ENCODE data around the gene MAP6D1.
"Not testable (repeated sequence)": the region's sequence is repeated elsewhere in the genome, so short reads cannot be mapped to it uniquely, and the experiment has no call there.

The MAP6D1 gene

GRCh38 chr3:183792976-183793375, 32.4 kb downstream of the MAP6D1 start:
- ATAC-seq (no peak), DNase-seq (ENCODE audit: low spot score in 2 of 2) (no peak)
- peaks cover 100% of the 10 kb centered on the region for H3K36me3 Mint-ChIP-seq
- H3K4me3 Mint-ChIP-seq: no peak overlapping the region
- H3K9me3 Mint-ChIP-seq: no peaks in the 10 kb centered on the region
- no peak overlapping the region for H3K27ac Mint-ChIP-seq
- H3K4me1 Mint-ChIP-seq: no peaks in the 10 kb centered on the region

DNA sequence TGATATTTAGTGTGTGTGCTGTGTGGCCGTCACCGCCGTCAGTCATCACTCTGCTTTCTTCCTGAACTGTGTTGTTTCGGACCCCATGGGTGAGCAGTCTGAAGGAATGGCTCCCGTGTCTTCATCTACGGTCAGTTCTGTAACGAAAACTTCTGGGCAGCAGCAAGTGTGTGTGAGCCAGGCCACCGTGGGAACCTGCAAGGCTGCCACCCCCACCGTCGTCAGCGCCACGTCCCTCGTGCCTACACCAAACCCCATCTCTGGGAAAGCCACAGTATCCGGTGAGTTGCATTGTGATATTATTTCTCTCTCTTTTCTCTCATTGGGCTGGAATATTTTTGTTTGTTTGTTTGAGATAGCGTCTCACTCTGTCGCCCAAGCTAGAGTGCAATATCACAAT, 34.7 kb downstream of the MAP6D1 start:
- H3K9me3 Mint-ChIP-seq: no peaks in the 10 kb centered on the region
- peaks cover 100% of the 10 kb centered on the region for H3K36me3 Mint-ChIP-seq
- ATAC-seq (no peak), DNase-seq (ENCODE audit: low spot score in 2 of 2) (no peak)
- H3K4me1 Mint-ChIP-seq: no peaks in the 10 kb centered on the region
- H3K27ac Mint-ChIP-seq: no peak overlapping the region
- no peak overlapping the region for H3K4me3 Mint-ChIP-seq

- peaks cover 100% of the 10 kb centered on the region for H3K36me3 Mint-ChIP-seq
These were observed 35.6 kb downstream of the MAP6D1 start for GRCh38 chr3:183789826-183790225.

GRCh38 chr3:183784503-183784902, 40.9 kb downstream of the MAP6D1 start:
- H3K4me1 Mint-ChIP-seq; H3K27ac Mint-ChIP-seq; H3K4me3 Mint-ChIP-seq; ATAC-seq; DNase-seq (ENCODE audit: low spot score in 2 of 2); H3K9me3 Mint-ChIP-seq: not testable (repeated sequence)
- peaks cover 100% of the 10 kb centered on the region for H3K36me3 Mint-ChIP-seq

More at GRCh38 chr3:183789826-183790225, 35.6 kb downstream of the MAP6D1 start:
- ATAC-seq (no peak), DNase-seq (ENCODE audit: low spot score in 2 of 2) (no peak)
- H3K4me1 Mint-ChIP-seq: no peaks in the 10 kb centered on the region
- no peak overlapping the region for H3K27ac Mint-ChIP-seq
- H3K4me3 Mint-ChIP-seq: no peak overlapping the region
- no peaks in the 10 kb centered on the region for H3K9me3 Mint-ChIP-seq

DNA sequence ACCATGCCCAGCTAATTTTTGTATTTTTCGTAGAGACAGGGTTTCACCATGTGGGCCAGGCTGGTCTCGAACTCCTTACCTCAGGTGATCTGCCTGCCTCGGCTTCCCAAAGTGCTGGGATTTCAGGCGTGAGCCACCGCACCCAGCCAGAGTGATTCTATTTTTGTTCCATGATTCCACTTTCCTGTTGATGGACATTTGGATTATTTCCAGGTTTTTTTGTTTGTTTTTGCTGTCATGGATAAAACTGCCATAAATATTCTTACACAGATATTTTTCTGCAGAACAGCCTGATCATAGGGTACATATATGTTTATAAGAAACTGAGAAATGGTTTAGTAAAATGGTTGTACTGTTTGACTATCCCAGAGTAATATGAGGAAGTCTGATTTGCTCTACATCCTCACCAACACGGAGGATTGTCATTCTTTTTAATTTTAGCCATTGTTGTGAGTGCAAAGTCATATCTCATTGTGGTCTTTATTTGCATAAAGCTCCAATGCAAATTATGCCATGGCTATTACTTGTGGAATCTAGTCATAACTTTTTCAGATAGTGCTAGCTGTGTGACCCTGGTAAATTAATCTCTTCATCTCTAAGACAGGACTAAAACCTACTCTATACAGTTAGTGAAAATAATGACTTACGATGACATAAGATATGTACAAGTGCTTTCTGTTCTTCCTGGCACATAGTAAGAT, 42.7 kb downstream of the MAP6D1 start:
- no peak for DNase-seq (ENCODE audit: low spot score in 2 of 2)
- H3K4me1 Mint-ChIP-seq: no peaks in the 10 kb centered on the region
- no peak overlapping the region for H3K27ac Mint-ChIP-seq
- H3K9me3 Mint-ChIP-seq: no peaks in the 10 kb centered on the region
- no peak for ATAC-seq
- no peak overlapping the region for H3K4me3 Mint-ChIP-seq
- peaks cover 100% of the 10 kb centered on the region for H3K36me3 Mint-ChIP-seq

DNA sequence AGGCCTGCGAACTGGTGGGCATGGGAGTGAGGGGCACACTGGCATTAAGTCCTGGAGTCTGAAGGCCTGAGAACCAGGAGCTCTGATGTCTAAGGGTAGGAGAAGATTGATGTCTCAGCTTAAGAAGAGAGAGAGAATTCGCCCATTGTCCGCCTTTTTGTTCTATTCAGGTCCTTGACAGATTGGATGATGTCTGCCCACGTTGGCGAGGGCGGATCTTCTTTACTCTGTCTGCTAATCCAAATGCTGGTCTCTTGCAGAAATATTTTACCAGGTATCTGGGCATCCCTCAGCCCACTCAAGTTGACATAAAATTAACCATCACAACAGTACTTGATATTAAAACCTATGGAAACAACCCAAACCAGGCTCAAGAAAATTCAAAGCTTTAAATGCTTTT, 44.1 kb downstream of the MAP6D1 start:
- Mint-ChIP-seq H3K27ac (no peak overlapping the region), H3K9me3 (no peaks in the 10 kb centered on the region), H3K4me3 (no peak overlapping the region), H3K4me1 (no peaks in the 10 kb centered on the region), H3K36me3 (peaks cover 100% of the 10 kb centered on the region)
- DNase-seq (ENCODE audit: low spot score in 2 of 2): no peak
- no peak for ATAC-seq

- no peak overlapping the region for H3K4me3 Mint-ChIP-seq
- H3K27ac Mint-ChIP-seq: no peak overlapping the region
- DNase-seq (ENCODE audit: low spot score in 2 of 2) (no peak), ATAC-seq (no peak)
- peaks cover 100% of the 10 kb centered on the region for H3K36me3 Mint-ChIP-seq
- no peaks in the 10 kb centered on the region for H3K9me3 Mint-ChIP-seq
- no peaks in the 10 kb centered on the region for H3K4me1 Mint-ChIP-seq
These were observed 45.4 kb downstream of the MAP6D1 start for GRCh38 chr3:183779896-183780465.

GRCh38 chr3:183777016-183777618, 48.3 kb downstream of the MAP6D1 start:
- DNase-seq (ENCODE audit: low spot score in 2 of 2) (no peak), ATAC-seq (no peak)
- Mint-ChIP-seq H3K9me3 (no peaks in the 10 kb centered on the region), H3K4me1 (no peaks in the 10 kb centered on the region), H3K36me3 (peaks cover 100% of the 10 kb centered on the region), H3K27ac (no peak overlapping the region), H3K4me3 (no peak overlapping the region)

- not testable (repeated sequence) for H3K27ac Mint-ChIP-seq; ATAC-seq; H3K9me3 Mint-ChIP-seq; DNase-seq (ENCODE audit: low spot score in 2 of 2); H3K4me1 Mint-ChIP-seq; H3K4me3 Mint-ChIP-seq
- H3K36me3 Mint-ChIP-seq: peaks cover 100% of the 10 kb centered on the region
These were observed 48.9 kb downstream of the MAP6D1 start for GRCh38 chr3:183776451-183776850.

- H3K9me3 Mint-ChIP-seq: no peaks in the 10 kb centered on the region
- peaks cover 100% of the 10 kb centered on the region for H3K36me3 Mint-ChIP-seq
- DNase-seq (ENCODE audit: low spot score in 2 of 2) (no peak), ATAC-seq (no peak)
- H3K4me3 Mint-ChIP-seq: no peak overlapping the region
- H3K27ac Mint-ChIP-seq: no peak overlapping the region
- H3K4me1 Mint-ChIP-seq: no peaks in the 10 kb centered on the region
These were observed 49.6 kb downstream of the MAP6D1 start for GRCh38 chr3:183775781-183776180.

GRCh38 chr3:183774631-183775030, 50.7 kb downstream of the MAP6D1 start:
- H3K4me3 Mint-ChIP-seq: no peak overlapping the region
- DNase-seq (ENCODE audit: low spot score in 2 of 2) (no peak), ATAC-seq (no peak)
- peak overlapping the region; percentile 1 for H3K27ac Mint-ChIP-seq
- no peaks in the 10 kb centered on the region for H3K4me1 Mint-ChIP-seq
- H3K36me3 Mint-ChIP-seq: peaks cover 98% of the 10 kb centered on the region
- H3K9me3 Mint-ChIP-seq: no peaks in the 10 kb centered on the region

DNA sequence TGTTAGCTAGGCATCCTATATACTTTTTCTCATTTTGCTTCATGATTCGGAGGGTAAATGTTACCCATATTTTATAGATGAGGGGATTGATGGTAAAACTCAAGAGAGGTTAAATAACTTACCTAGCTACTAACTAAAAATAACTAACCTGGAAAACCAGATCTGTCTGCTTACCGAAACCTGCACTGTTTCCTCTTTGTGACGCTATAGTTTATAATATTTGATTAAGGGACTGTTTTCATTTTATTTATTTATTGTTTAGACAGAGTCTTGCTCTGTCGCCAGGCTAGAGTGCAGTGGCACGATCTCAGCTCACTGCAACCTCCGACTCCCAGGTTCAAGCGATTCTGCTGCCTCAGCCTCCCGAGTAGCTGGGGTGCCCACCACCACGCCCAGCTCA, 55.9 kb downstream of the MAP6D1 start:
- ATAC-seq (no peak), DNase-seq (ENCODE audit: low spot score in 2 of 2) (no peak)
- no peaks in the 10 kb centered on the region for H3K9me3 Mint-ChIP-seq
- no peak overlapping the region for H3K4me3 Mint-ChIP-seq
- no peak overlapping the region for H3K27ac Mint-ChIP-seq
- H3K4me1 Mint-ChIP-seq: peaks cover 15% of the 10 kb centered on the region
- H3K36me3 Mint-ChIP-seq: peaks cover 96% of the 10 kb centered on the region

DNA sequence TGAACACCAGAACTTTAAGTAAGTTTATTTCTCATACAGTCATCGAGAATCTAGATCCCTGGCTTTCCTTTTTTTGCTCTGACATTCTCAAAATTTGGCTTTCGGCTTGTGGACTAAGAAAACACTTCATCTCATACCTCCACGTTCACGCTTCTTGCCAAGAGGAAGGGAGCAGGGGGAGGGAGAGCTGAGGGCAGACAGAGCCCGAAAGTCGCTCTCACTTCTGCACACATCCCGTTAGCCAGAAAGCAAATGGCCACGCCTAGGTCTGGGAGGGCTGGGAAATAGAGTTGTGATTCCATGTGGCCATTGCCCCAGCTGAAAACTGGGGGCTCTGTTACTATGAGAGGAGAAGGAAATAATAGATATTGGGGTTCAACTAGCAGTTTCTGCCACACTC, 57.3 kb downstream of the MAP6D1 start:
- no peak for ATAC-seq
- H3K9me3 Mint-ChIP-seq: no peaks in the 10 kb centered on the region
- no peak overlapping the region for H3K4me3 Mint-ChIP-seq
- peaks cover 15% of the 10 kb centered on the region for H3K4me1 Mint-ChIP-seq
- H3K36me3 Mint-ChIP-seq: peaks cover 96% of the 10 kb centered on the region
- DNase-seq (ENCODE audit: low spot score in 2 of 2): no peak
- H3K27ac Mint-ChIP-seq: no peak overlapping the region

GRCh38 chr3:183766745-183767606, 58.4 kb downstream of the MAP6D1 start:
- Mint-ChIP-seq H3K9me3 (no peaks in the 10 kb centered on the region), H3K36me3 (peaks cover 96% of the 10 kb centered on the region), H3K4me3 (no peak overlapping the region), H3K4me1 (peaks cover 15% of the 10 kb centered on the region), H3K27ac (peak overlapping the region; percentile 54)
- peak; percentile 91 for ATAC-seq
- DNase-seq (ENCODE audit: low spot score in 2 of 2): peak; percentile 50 to 77

GRCh38 chr3:183766107-183766506, 59.3 kb downstream of the MAP6D1 start:
- Mint-ChIP-seq H3K9me3 (no peaks in the 10 kb centered on the region), H3K4me3 (no peak overlapping the region), H3K36me3 (peaks cover 96% of the 10 kb centered on the region), H3K4me1 (peaks cover 15% of the 10 kb centered on the region), H3K27ac (peak overlapping the region; percentile 54)
- no peak for ATAC-seq
- DNase-seq (ENCODE audit: low spot score in 2 of 2): no peak

Data from stimulated activated effector memory CD8-positive, alpha-beta T cell treated with anti-CD3 and anti-CD28 coated beads, Interleukin-12 subunit alpha, Interleukin-12 subunit beta, amount 100 ng/mL, for 72 hours (primary cell).